HepG2 (cell line): ENCODE data around the gene RARA. TPM values are rescaled to one million over a fixed set of nuclear protein-coding genes. Genes with fewer than 3 reads are reported as not detected.

ENCODE experiments used
- AKAP8 ChIP-seq: sonication (generic); formaldehyde crosslinking; IDR thresholded peaks from 2 replicates; pipeline ENCODE4 v1.5.1; 2020; ENCODE audit warnings: mild to moderate bottlenecking, missing genetic modification reagents
- KDM5B ChIP-seq: sonication (generic); formaldehyde crosslinking; IDR thresholded peaks from 2 replicates; pipeline ENCODE4 v1.4.0; 2020; ENCODE audit warnings: missing genetic modification reagents, mild to moderate bottlenecking, borderline replicate concordance
- ZNF33A ChIP-seq: sonication (generic); formaldehyde crosslinking; IDR thresholded peaks from 2 replicates; pipeline ENCODE4 v1.5.1; 2020; ENCODE audit warnings: missing genetic modification reagents, mild to moderate bottlenecking, moderate library complexity, borderline replicate concordance
- ZNF772 ChIP-seq: sonication (generic); formaldehyde crosslinking; IDR thresholded peaks from 2 replicates; pipeline ENCODE4 v1.5.0; 2020; ENCODE audit warnings: mild to moderate bottlenecking, missing genetic modification reagents
- polyA plus RNA-seq, 8 experiments: library from polyadenylated mRNA; depleted of rRNA in 3 of 8; stranded (reverse) in 7 of 8; unstranded in 1 of 8; fragments of >200 nt; fragmentation: Illumina TruSeq in 4 of 8; extraction: Trizol in 4 of 8; gene quantifications; 2 replicates each; pipeline versions ENCODE4 v1.2.1 to v1.2.3, GENCODE V29; 2011 to 2016; ENCODE audit warnings: low read depth in 4 of 8, missing spikeins in 1 of 8, mixed read lengths in 1 of 8; ENCODE audit not compliant: insufficient read depth in 1 of 8
- total RNA-seq, 5 experiments: library from RNA; depleted of rRNA; stranded (reverse); fragments of >200 nt; fragmentation: Illumina TruSeq; extraction: Trizol; gene quantifications; 2 replicates each; pipeline ENCODE4 v1.2.3, GENCODE V29; 2016; ENCODE audit warnings: low read depth in 1 of 5
- TF ChIP-seq, protein P1 (sequence below): IDR thresholded peaks from 2 replicates; pipeline ENCODE4 v1.6.1; 2016; ENCODE audit warnings: missing compliant biosample characterization, missing genetic modification reagents, borderline replicate concordance
- TF ChIP-seq, protein P2 (sequence below): sonication (generic); formaldehyde crosslinking; IDR thresholded peaks from 2 replicates; pipeline ENCODE4 v1.5.0; 2020; ENCODE audit warnings: mild to moderate bottlenecking, missing genetic modification reagents
- TF ChIP-seq, protein P3 (sequence below): sonication (generic); formaldehyde crosslinking; IDR thresholded peaks from 2 replicates; pipeline ENCODE4 v1.4.0; 2020; ENCODE audit warnings: missing genetic modification reagents; ENCODE audit errors: not compliant biosample characterization
- TF ChIP-seq, protein P4 (sequence below): sonication (generic); formaldehyde crosslinking; IDR thresholded peaks from 2 replicates; pipeline ENCODE4 v1.9.0; 2021; ENCODE audit warnings: missing genetic modification reagents, borderline replicate concordance
- TF ChIP-seq, protein P5 (sequence below): IDR thresholded peaks from 2 replicates; pipeline ENCODE4 v1.6.1; 2016; ENCODE audit warnings: missing biosample characterization, missing genetic modification reagents, low read depth
- TF ChIP-seq, protein P6 (sequence below): sonication (generic); formaldehyde crosslinking; IDR thresholded peaks from 2 replicates; pipeline ENCODE4 v1.4.0; 2020; ENCODE audit warnings: mild to moderate bottlenecking, missing genetic modification reagents

RARA gene
- total and polyA plus RNA-seq, 2 of the 13 experiments (the other 11 are each of a cell fraction or from before 2014, with no cell fraction given): 6.4 to 8.6 TPM

DNA sequence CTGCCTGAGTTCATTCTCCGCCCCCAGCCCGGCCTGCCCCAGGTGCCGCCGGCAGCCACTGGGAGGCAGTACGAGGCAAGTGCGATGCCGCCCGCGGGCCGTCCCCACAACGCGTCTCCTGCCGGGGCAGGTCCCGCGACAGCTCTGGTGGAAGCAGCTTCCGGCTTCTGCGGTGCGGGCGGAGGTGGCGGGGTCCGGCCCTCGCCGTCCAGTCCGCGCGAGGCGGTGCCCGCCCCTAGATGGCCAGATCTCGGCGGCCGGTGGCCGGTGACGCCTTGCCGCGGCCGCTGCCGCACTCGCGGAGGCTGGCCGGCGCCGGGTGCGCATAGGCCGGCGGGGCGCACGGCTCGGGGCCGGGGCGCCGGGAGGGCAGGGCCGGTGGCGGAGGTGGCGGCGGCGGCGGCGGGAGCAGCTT, 53.7 kb downstream of the RARA start (continued):
- TF ChIP-seq KDM5B (CRISPR knock-in tag) (peak; percentile 92; the same call in 1 of the 2 replicates), ZNF772 (CRISPR knock-in tag) (peak; percentile 90; the same call in 1 of the 2 replicates), ZNF33A (CRISPR knock-in tag) (no peak), AKAP8 (CRISPR knock-in tag) (peak; percentile 48; the same call in 1 of the 2 replicates)
- TF ChIP-seq, protein P1, sequence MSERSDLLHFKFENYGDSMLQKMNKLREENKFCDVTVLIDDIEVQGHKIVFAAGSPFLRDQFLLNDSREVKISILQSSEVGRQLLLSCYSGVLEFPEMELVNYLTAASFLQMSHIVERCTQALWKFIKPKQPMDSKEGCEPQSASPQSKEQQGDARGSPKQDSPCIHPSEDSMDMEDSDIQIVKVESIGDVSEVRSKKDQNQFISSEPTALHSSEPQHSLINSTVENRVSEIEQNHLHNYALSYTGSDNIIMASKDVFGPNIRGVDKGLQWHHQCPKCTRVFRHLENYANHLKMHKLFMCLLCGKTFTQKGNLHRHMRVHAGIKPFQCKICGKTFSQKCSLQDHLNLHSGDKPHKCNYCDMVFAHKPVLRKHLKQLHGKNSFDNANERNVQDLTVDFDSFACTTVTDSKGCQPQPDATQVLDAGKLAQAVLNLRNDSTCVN (CRISPR knock-in tag): peak; percentile 81; the same call in 1 of the 2 replicates
- TF ChIP-seq, protein P2, sequence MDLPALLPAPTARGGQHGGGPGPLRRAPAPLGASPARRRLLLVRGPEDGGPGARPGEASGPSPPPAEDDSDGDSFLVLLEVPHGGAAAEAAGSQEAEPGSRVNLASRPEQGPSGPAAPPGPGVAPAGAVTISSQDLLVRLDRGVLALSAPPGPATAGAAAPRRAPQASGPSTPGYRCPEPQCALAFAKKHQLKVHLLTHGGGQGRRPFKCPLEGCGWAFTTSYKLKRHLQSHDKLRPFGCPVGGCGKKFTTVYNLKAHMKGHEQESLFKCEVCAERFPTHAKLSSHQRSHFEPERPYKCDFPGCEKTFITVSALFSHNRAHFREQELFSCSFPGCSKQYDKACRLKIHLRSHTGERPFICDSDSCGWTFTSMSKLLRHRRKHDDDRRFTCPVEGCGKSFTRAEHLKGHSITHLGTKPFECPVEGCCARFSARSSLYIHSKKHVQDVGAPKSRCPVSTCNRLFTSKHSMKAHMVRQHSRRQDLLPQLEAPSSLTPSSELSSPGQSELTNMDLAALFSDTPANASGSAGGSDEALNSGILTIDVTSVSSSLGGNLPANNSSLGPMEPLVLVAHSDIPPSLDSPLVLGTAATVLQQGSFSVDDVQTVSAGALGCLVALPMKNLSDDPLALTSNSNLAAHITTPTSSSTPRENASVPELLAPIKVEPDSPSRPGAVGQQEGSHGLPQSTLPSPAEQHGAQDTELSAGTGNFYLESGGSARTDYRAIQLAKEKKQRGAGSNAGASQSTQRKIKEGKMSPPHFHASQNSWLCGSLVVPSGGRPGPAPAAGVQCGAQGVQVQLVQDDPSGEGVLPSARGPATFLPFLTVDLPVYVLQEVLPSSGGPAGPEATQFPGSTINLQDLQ (CRISPR knock-in tag): 0 out of 2 replicates have a peak, but pooled peaks have one; percentile 13
- TF ChIP-seq, protein P3, sequence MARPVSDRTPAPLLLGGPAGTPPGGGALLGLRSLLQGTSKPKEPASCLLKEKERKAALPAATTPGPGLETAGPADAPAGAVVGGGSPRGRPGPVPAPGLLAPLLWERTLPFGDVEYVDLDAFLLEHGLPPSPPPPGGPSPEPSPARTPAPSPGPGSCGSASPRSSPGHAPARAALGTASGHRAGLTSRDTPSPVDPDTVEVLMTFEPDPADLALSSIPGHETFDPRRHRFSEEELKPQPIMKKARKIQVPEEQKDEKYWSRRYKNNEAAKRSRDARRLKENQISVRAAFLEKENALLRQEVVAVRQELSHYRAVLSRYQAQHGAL: peak; percentile 69
- TF ChIP-seq, protein P4, sequence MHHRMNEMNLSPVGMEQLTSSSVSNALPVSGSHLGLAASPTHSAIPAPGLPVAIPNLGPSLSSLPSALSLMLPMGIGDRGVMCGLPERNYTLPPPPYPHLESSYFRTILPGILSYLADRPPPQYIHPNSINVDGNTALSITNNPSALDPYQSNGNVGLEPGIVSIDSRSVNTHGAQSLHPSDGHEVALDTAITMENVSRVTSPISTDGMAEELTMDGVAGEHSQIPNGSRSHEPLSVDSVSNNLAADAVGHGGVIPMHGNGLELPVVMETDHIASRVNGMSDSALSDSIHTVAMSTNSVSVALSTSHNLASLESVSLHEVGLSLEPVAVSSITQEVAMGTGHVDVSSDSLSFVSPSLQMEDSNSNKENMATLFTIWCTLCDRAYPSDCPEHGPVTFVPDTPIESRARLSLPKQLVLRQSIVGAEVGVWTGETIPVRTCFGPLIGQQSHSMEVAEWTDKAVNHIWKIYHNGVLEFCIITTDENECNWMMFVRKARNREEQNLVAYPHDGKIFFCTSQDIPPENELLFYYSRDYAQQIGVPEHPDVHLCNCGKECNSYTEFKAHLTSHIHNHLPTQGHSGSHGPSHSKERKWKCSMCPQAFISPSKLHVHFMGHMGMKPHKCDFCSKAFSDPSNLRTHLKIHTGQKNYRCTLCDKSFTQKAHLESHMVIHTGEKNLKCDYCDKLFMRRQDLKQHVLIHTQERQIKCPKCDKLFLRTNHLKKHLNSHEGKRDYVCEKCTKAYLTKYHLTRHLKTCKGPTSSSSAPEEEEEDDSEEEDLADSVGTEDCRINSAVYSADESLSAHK (CRISPR knock-in tag): 0 out of 2 replicates have a peak, but pooled peaks have one; percentile 48
- TF ChIP-seq, protein P5, sequence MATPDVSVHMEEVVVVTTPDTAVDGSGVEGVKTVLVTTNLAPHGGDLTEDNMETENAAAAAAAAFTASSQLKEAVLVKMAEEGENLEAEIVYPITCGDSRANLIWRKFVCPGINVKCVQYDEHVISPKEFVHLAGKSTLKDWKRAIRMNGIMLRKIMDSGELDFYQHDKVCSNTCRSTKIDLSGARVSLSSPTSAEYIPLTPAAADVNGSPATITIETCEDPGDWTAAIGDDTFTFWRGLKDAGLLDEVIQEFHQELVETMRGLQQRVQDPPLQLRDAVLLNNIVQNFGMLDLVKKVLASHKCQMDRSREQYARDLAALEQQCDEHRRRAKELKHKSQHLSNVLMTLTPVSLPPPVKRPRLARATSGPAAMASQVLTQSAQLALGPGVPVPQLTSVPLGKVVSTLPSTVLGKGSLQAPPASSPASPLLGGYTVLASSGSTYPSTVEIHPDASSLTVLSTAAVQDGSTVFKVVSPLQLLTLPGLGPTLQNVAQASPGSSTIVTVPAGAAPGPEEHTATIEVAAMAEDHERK (CRISPR knock-in tag): 0 out of 2 replicates have a peak, but pooled peaks have one; percentile 25
- TF ChIP-seq, protein P6, sequence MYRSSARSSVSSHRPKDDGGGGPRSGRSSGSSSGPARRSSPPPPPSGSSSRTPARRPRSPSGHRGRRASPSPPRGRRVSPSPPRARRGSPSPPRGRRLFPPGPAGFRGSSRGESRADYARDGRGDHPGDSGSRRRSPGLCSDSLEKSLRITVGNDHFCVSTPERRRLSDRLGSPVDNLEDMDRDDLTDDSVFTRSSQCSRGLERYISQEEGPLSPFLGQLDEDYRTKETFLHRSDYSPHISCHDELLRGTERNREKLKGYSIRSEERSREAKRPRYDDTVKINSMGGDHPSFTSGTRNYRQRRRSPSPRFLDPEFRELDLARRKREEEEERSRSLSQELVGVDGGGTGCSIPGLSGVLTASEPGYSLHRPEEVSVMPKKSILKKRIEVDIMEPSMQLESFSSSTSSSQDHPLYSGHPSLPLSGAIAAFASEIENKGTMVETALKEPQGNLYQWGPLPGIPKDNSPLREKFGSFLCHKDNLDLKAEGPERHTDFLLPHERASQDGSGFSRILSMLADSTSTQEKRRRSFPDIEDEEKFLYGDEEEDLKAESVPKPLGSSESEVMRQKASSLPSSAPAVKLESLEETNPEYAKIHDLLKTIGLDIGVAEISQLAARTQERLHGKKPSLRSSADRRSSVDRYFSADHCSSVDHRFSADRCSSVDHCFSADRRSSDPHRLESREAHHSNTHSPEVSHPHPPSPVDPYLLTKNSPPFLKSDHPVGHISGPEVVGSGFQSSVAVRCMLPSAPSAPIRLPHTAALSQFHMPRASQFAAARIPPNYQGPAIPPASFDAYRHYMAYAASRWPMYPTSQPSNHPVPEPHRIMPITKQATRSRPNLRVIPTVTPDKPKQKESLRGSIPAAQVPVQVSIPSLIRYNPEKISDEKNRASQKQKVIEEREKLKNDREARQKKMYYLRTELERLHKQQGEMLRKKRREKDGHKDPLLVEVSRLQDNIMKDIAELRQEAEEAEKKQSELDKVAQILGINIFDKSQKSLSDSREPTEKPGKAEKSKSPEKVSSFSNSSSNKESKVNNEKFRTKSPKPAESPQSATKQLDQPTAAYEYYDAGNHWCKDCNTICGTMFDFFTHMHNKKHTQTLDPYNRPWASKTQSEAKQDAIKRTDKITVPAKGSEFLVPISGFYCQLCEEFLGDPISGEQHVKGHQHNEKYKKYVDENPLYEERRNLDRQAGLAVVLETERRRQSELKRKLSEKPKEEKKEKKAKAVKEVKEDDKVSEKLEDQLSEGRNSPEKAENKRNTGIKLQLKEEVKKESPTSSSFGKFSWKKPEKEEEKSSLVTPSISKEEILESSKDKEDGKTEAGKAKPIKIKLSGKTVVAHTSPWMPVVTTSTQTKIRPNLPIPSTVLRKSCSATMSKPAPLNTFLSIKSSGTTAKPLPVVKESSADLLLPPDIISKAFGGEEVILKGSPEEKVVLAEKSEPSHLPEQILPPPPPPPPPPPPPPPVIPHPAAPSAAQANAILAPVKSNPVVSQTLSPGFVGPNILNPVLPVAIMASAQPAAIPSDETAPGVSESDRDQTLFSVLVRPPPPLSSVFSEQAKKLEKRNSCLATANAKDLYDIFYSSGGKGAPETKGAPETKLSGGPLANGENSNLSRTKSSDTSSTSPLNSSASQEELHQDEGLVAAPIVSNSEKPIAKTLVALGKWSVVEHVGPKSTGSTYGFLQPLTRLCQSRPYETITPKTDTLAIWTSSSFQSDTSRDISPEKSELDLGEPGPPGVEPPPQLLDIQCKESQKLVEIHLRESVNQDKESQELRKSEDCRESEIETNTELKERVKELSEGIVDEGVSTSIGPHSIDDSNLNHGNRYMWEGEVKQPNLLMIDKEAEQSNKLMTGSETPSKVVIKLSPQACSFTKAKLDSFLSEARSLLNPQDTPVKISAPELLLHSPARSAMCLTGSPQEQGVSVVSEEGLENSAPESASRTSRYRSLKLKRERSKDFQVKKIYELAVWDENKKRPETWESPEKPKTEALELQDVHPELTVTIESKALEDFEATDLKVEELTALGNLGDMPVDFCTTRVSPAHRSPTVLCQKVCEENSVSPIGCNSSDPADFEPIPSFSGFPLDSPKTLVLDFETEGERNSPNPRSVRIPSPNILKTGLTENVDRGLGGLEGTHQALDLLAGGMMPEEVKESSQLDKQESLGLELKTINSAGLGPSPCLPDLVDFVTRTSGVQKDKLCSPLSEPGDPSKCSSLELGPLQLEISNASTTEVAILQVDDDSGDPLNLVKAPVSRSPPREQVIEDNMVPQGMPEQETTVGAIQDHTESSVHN: no peak
